ENCODE measurements around the gene FARS2.

FARS2 gene

DNA sequence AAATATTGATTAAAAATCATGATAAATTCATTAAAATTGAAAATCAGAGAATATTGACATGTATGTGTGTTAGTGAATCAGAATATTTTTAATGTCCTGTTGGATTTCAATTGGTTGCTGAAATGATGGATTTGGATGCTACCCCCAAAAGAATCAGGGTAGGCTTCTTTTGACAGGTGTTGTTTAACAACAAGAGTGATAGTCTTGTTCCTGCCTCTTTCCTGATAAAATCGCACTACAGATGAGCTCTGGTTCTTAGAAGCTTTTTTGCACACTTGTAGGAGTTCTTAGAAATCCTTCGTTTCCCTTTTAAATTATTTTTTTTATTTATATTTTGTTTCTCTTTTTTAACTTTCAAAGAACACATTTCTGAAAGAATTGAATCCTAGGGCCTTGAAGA, 259.5 kb downstream of the FARS2 start:
- no peak for DNase-seq (ENCODE audit: low read depth)
- TF ChIP-seq MAX (IDR thresholded peaks at IDR 0.05; ENCODE audit: low read depth, low read length) (no peak), MYC (IDR thresholded peaks at IDR 0.05; ENCODE audit: low read depth, low read length) (no peak), CTCF (IDR thresholded peaks at IDR 0.05; ENCODE audit: low read depth, low read length) (no peak), POLR2A (IDR thresholded peaks at IDR 0.05; ENCODE audit: extremely low read depth, insufficient read length) (no peak)
- H3K4me3 ChIP-seq (ENCODE audit: low read depth, low read length) = no peak overlapping the region

GRCh38 chr6:5521322-5521721, 260.0 kb downstream of the FARS2 start:
- no peak overlapping the region for H3K4me3 ChIP-seq (ENCODE audit: low read depth, low read length)
- no peak for TF ChIP-seq MYC (IDR thresholded peaks at IDR 0.05; ENCODE audit: low read depth, low read length)
- no peak for TF ChIP-seq POLR2A (IDR thresholded peaks at IDR 0.05; ENCODE audit: extremely low read depth, insufficient read length)
- no peak for TF ChIP-seq MAX (IDR thresholded peaks at IDR 0.05; ENCODE audit: low read depth, low read length)
- no peak for TF ChIP-seq CTCF (IDR thresholded peaks at IDR 0.05; ENCODE audit: low read depth, low read length)
- DNase-seq (ENCODE audit: low read depth) = no peak

DNA sequence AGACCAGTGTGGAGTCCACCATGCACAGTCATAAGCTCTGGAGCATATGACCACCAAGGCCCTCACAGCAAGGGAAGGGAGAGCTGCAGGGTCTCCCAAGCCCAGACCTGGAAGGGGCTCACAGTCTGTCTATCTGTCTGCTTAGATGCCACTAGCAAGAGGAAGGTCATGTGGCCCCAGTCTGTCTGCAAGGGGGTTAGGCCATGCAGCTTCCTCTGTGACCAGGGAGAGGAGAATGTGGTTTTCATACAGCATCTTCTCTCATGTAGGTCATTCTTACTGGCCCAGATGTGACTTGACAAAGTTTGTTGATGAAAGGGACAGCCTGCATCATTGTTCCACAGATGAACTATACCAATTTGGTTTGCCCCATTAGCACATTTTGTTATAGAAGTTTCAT, 260.8 kb downstream of the FARS2 start:
- no peak for TF ChIP-seq MAX (IDR thresholded peaks at IDR 0.05; ENCODE audit: low read depth, low read length)
- TF ChIP-seq MYC (IDR thresholded peaks at IDR 0.05; ENCODE audit: low read depth, low read length) = no peak
- TF ChIP-seq POLR2A (IDR thresholded peaks at IDR 0.05; ENCODE audit: extremely low read depth, insufficient read length) = no peak
- TF ChIP-seq CTCF (IDR thresholded peaks at IDR 0.05; ENCODE audit: low read depth, low read length) = no peak
- H3K4me3 ChIP-seq (ENCODE audit: low read depth, low read length) = no peak overlapping the region
- peak; percentile 33 for DNase-seq (ENCODE audit: low read depth)

DNA sequence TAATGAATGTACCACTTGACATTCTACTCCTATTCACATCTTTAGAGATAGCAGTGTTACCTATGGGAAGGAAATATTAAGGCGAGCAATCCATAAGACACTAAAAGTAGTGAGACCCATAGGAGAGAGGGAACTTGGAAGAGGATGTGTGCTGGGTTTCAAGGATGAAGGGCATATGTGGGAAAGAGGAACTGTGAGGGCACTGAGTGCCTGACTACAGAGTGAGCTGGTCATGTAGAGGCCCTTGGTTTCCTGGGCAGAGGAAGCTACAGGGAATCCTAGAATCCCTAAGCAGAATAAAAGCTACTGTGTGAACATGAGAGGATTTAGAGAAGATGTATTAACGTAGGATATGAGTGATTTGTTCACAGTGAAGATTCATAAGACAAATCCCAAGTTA, 262.8 kb downstream of the FARS2 start:
- TF ChIP-seq CTCF (IDR thresholded peaks at IDR 0.05; ENCODE audit: low read depth, low read length) (no peak), MYC (IDR thresholded peaks at IDR 0.05; ENCODE audit: low read depth, low read length) (no peak), POLR2A (IDR thresholded peaks at IDR 0.05; ENCODE audit: extremely low read depth, insufficient read length) (no peak), MAX (IDR thresholded peaks at IDR 0.05; ENCODE audit: low read depth, low read length) (no peak)
- DNase-seq (ENCODE audit: low read depth) = peak; percentile 31
- no peak overlapping the region for H3K4me3 ChIP-seq (ENCODE audit: low read depth, low read length)

- H3K4me3 ChIP-seq (ENCODE audit: low read depth, low read length) = no peak overlapping the region
- DNase-seq (ENCODE audit: low read depth) = peak; percentile 74
- TF ChIP-seq CTCF (IDR thresholded peaks at IDR 0.05; ENCODE audit: low read depth, low read length) (no peak), MAX (IDR thresholded peaks at IDR 0.05; ENCODE audit: low read depth, low read length) (peak; percentile 24; the same call in 1 of the 2 replicates)
Measured at GRCh38 chr6:5525209-5525608, 263.9 kb downstream of the FARS2 start.

- H3K4me3 ChIP-seq (ENCODE audit: low read depth, low read length) = no peak overlapping the region
- no peak for DNase-seq (ENCODE audit: low read depth)
- TF ChIP-seq CTCF (IDR thresholded peaks at IDR 0.05; ENCODE audit: low read depth, low read length) (no peak), MYC (IDR thresholded peaks at IDR 0.05; ENCODE audit: low read depth, low read length) (no peak), MAX (IDR thresholded peaks at IDR 0.05; ENCODE audit: low read depth, low read length) (no peak), POLR2A (IDR thresholded peaks at IDR 0.05; ENCODE audit: extremely low read depth, insufficient read length) (no peak)
Measured at GRCh38 chr6:5529015-5529414, 267.7 kb downstream of the FARS2 start.

Data from NB4 (cell line).